MCF 10A (cell line): ENCODE results near the gene STIM1. TPM values are rescaled to one million over a fixed set of nuclear protein-coding genes. Genes with fewer than 3 reads are reported as not detected.

ENCODE experiments used
- BruUV-seq: library from RNA; stranded (reverse); fragments of 400-500 nt; replicated peaks from 2 replicates; lab custom pipeline; 2021; lab: Mats Ljungman, UMichigan
- CTCF ChIA-PET: fragments of 300-600 bp; sonication (Branson Sonifier 250); formaldehyde crosslinking; extraction: SDS; loops from one replicate; lab custom pipeline; 2021; ENCODE audit warnings: antibody characterized with exemption, inconsistent platforms; lab: Yijun Ruan, JAX
- POLR2A ChIA-PET: fragments of 300-600, 350-650 bp; sonication (Branson Sonifier 250); formaldehyde crosslinking; extraction: SDS; loops from one replicate; lab custom pipeline; 2020; ENCODE audit warnings: antibody characterized with exemption, inconsistent platforms; lab: Yijun Ruan, JAX
- DNase-seq: peaks from one replicate; pipeline ENCODE4 v3.0.0-alpha.2; 2018; ENCODE audit not compliant: unreplicated experiment
- H3K27ac Mint-ChIP-seq: one replicate; pipeline ENCODE4 v1.8.0; 2022; ENCODE audit warnings: mild to moderate bottlenecking, low read depth, mixed read lengths; ENCODE audit not compliant: unreplicated experiment
- H3K27me3 Mint-ChIP-seq: one replicate; pipeline ENCODE4 v1.8.0; 2022; ENCODE audit warnings: mixed read lengths; ENCODE audit not compliant: insufficient read depth, unreplicated experiment
- H3K36me3 Mint-ChIP-seq: one replicate; pipeline ENCODE4 v1.8.0; 2022; ENCODE audit warnings: mild to moderate bottlenecking, moderate library complexity, mixed read lengths; ENCODE audit not compliant: insufficient read depth, unreplicated experiment
- H3K4me1 Mint-ChIP-seq: one replicate; pipeline ENCODE4 v1.8.0; 2022; ENCODE audit warnings: mixed read lengths; ENCODE audit not compliant: insufficient read depth, unreplicated experiment
- H3K4me3 Mint-ChIP-seq: one replicate; pipeline ENCODE4 v1.8.0; 2022; ENCODE audit warnings: mild to moderate bottlenecking, moderate library complexity, mixed read lengths; ENCODE audit not compliant: unreplicated experiment
- H3K9me3 Mint-ChIP-seq: one replicate; pipeline ENCODE4 v1.8.0; 2022; ENCODE audit warnings: mixed read lengths; ENCODE audit not compliant: unreplicated experiment
- intact Hi-C: fragments of 100-400 bp; cut with micrococcal nuclease; formaldehyde crosslinking; loops from 2 replicates; pipeline ENCODE4 v1.14.1; 2022
- total RNA-seq: library from RNA; stranded (reverse); gene quantifications from 2 replicates; pipeline ENCODE4 v1.2.3, GENCODE V29; 2022
- TF ChIP-seq, protein P1 (sequence below): fragments of 200-600 bp; IDR thresholded peaks from one replicate; pipeline ENCODE4 v1.8.0; 2022; ENCODE audit warnings: antibody characterized with exemption, mild to moderate bottlenecking; ENCODE audit not compliant: unreplicated experiment

STIM1 gene
- total RNA-seq, 1 experiment from 2014 or later: 41.2 TPM

GRCh38 chr11:3969200-3969599 lies 113.7 kb downstream of the STIM1 start:
- no peak overlapping the region for H3K27ac Mint-ChIP-seq
- CTCF ChIA-PET: interaction anchor here (1.3 kb wide), 1 partner anchor 9 kb away, joined by 4 read pairs; no protein-coding TSS in a partner anchor

DNA sequence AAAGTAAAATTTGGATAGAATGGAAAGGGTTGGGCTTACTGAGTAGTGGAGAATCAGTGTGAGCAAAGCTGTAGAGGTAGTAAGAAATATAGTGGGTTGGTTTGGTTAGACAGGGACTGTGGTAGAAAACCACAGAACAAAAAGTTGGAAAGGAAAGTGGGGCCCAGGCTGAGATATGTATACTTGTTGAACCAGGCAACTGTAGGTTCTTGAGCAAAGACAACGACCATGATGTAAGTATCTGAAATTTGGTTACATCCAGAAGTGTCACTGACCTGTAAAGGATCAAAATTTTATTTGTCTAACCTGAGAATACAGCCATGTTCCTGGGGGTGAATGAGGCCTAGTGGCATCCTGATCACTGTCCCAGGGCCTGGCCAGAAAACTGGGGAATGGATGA lies 114.1 kb downstream of the STIM1 start:
- ChIA-PET CTCF (interaction anchor here (0.6 to 1.3 kb wide), 4 partner anchors 9 to 115 kb away, joined by 3 to 4 read pairs (median 3); no protein-coding TSS in a partner anchor), POLR2A (no interaction called here)
- no peaks in the 10 kb centered on the region for H3K4me1 Mint-ChIP-seq
- no peaks in the 10 kb centered on the region for H3K9me3 Mint-ChIP-seq
- TSS peak; percentile 11 for BruUV-seq
- TF ChIP-seq, protein P1, sequence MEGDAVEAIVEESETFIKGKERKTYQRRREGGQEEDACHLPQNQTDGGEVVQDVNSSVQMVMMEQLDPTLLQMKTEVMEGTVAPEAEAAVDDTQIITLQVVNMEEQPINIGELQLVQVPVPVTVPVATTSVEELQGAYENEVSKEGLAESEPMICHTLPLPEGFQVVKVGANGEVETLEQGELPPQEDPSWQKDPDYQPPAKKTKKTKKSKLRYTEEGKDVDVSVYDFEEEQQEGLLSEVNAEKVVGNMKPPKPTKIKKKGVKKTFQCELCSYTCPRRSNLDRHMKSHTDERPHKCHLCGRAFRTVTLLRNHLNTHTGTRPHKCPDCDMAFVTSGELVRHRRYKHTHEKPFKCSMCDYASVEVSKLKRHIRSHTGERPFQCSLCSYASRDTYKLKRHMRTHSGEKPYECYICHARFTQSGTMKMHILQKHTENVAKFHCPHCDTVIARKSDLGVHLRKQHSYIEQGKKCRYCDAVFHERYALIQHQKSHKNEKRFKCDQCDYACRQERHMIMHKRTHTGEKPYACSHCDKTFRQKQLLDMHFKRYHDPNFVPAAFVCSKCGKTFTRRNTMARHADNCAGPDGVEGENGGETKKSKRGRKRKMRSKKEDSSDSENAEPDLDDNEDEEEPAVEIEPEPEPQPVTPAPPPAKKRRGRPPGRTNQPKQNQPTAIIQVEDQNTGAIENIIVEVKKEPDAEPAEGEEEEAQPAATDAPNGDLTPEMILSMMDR: no peak
- intact Hi-C loops: loop anchor here (10.0 kb wide), 1 partner anchor 115 kb away; the partner anchor contains the start of gene STIM1
- H3K27me3 Mint-ChIP-seq: no peaks in the 10 kb centered on the region
- no peak overlapping the region for H3K4me3 Mint-ChIP-seq
- DNase-seq: no peak
- H3K36me3 Mint-ChIP-seq: peaks cover 20% of the 10 kb centered on the region
- no peak overlapping the region for H3K27ac Mint-ChIP-seq

More at GRCh38 chr11:3969200-3969599, 113.7 kb downstream of the STIM1 start:
- TF ChIP-seq, protein P1: no peak
- no peaks in the 10 kb centered on the region for H3K4me1 Mint-ChIP-seq
- no TSS peak for BruUV-seq
- DNase-seq: no peak
- H3K27me3 Mint-ChIP-seq: no peaks in the 10 kb centered on the region
- intact Hi-C loops: no loop called here
- POLR2A ChIA-PET: no interaction called here
- no peak overlapping the region for H3K4me3 Mint-ChIP-seq
- no peaks in the 10 kb centered on the region for H3K9me3 Mint-ChIP-seq
- H3K36me3 Mint-ChIP-seq: peaks cover 20% of the 10 kb centered on the region

DNA sequence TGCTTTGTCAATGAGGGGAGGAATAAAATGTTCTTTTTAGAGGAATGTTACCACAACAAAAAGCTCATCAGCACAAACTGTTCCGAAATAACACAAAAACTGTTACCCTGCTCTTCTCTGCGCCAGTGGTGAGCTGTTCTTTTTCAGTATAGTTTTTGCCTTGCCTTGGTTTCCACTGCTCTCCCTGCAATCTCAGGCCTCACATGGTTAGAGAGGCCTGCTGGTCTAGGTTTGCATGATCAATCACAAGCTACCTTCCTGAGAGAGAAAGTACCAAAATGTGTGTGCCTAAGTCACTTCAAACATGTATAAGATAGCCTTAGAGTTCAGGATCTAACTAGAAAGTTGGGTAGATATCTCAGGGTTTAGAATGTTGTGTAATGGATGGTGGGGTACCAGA lies 114.6 kb downstream of the STIM1 start:
- ChIA-PET CTCF (interaction anchor here (0.5 to 1.0 kb wide), 4 partner anchors 8 to 120 kb away, joined by 3 to 6 read pairs (median 3); no protein-coding TSS in a partner anchor), POLR2A (no interaction called here)
- Mint-ChIP-seq H3K4me3 (no peak overlapping the region), H3K9me3 (no peaks in the 10 kb centered on the region), H3K36me3 (peaks cover 20% of the 10 kb centered on the region), H3K27me3 (no peaks in the 10 kb centered on the region), H3K4me1 (no peaks in the 10 kb centered on the region), H3K27ac (no peak overlapping the region)
- no TSS peak for BruUV-seq
- intact Hi-C loops: loop anchor here (10.0 kb wide), 1 partner anchor 115 kb away; the partner anchor contains the start of gene STIM1
- TF ChIP-seq, protein P1: no peak
- no peak for DNase-seq

DNA sequence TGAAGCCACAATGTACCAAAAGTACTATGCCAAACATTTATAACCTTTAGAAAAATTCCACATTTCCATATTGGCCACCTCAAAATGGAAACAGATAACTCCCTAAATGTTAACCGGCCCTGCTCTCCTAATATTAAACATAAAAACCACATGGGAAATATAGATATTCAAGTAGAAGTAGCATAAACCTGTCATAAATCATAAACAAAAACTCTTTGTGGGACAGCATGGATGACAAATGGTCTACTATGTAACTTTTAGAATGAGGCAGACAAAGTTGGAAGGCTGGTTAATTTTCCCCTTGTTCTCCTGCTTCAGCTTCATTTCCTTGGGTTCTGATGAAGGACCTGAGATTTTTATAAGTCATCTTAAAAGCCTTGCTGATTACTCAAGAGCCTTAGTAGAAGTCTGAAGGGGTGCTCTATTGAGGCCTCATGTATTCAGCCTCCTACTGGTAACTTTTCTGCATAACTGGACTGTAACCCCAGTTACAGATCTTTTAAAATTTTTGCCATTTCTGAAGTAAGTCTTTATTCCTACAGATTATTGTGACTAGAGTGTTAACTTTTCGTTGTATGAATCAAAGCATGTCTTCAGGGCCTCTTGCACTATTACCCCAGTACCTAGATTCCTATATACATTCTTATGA lies 116.4 kb downstream of the STIM1 start:
- BruUV-seq: no TSS peak
- POLR2A ChIA-PET: interaction anchor here (0.6 kb wide), 1 partner anchor 101 kb away, joined by 4 read pairs; no protein-coding TSS in a partner anchor
- CTCF ChIA-PET: interaction anchor here (0.7 kb wide), 1 partner anchor 123 kb away, joined by 4 read pairs; no protein-coding TSS in a partner anchor
- Mint-ChIP-seq H3K9me3 (no peaks in the 10 kb centered on the region), H3K4me3 (no peak overlapping the region), H3K4me1 (no peaks in the 10 kb centered on the region), H3K36me3 (peaks cover 20% of the 10 kb centered on the region), H3K27ac (no peak overlapping the region), H3K27me3 (no peaks in the 10 kb centered on the region)
- TF ChIP-seq, protein P1: no peak
- intact Hi-C loops: loop anchor here (10.0 kb wide), 1 partner anchor 117 kb away; the partner anchor contains the start of gene STIM1
- no peak for DNase-seq
